Activated naive CD4-positive, alpha-beta T cell treated with Interleukin-2 at 50 U/mL for 16 hours (primary cell): ENCODE data around the gene ADI1.
"Not testable (repeated sequence)": the region's sequence is repeated elsewhere in the genome, so short reads cannot be mapped to it uniquely, and the experiment has no call there.

Experiments
- DNase-seq: peaks from one replicate; pipeline ENCODE4 v3.0.0-alpha.2; 2020

Gene ADI1

GRCh38 chr2:3527886-3528785 is 8.8 kb upstream of the ADI1 start:
- no peak for DNase-seq

GRCh38 chr2:3526871-3527270 is 7.5 kb upstream of the ADI1 start:
- DNase-seq: no peak

DNA sequence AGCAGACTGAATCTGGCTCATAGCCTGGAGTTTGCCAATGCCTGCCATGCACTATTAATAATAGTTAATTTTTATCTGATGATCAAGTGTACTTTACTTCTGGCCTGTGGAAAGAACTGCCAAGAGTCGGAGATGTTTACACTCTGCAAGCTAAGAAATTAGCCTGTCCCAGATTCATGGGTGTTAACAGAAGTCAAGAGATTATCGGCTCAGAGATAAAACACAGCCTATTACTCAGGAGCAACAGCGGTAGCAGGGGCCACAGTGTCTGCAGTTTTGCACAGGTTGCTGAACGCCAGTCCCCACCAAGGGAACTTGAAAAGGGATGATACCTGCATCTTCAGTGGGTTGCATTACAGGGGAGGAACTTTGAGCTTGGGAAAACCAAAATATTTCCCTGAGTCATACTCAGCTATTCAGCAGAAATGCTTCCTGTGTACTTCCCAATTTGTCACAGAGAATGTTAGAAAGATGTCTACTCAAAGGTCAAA is 4.3 kb upstream of the ADI1 start:
- DNase-seq: no peak

GRCh38 chr2:3522961-3523421 is 3.7 kb upstream of the ADI1 start:
- no peak for DNase-seq

GRCh38 chr2:3520591-3520990 is 1.3 kb upstream of the ADI1 start:
- DNase-seq: no peak

GRCh38 chr2:3518496-3519254 is 656 bp downstream of the ADI1 start:
- DNase-seq: peak; percentile 98

- DNase-seq: no peak
Observed at GRCh38 chr2:3517948-3518495, 1.3 kb downstream of the ADI1 start.

- DNase-seq: no peak
Observed at GRCh38 chr2:3516831-3517230, 2.5 kb downstream of the ADI1 start.

- DNase-seq: not testable (repeated sequence)
Observed at GRCh38 chr2:3515438-3515837, 3.9 kb downstream of the ADI1 start.

- DNase-seq: no peak
Observed at GRCh38 chr2:3513026-3513810, 6.1 kb downstream of the ADI1 start.

GRCh38 chr2:3512086-3512485 is 7.2 kb downstream of the ADI1 start:
- DNase-seq: no peak

DNA sequence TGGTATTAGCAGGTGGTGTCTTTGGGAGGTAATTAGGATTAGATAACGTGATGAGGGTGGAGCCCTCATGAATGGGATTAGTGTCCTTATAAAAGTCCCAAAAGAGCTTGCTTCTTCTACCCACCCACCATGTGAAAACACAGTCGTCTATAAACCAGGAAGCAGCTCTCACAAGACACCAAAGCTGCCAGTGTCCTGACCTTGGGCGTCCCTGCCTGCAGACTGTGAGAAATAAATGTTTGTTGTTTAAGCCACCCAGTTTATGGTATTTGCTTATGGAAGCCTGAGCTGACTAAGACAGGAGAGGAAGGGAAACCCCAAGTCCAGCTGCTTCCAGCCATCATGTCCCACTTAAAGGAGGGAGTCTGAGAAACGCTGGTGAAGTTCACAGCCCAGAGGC is 13.6 kb downstream of the ADI1 start:
- no peak for DNase-seq

DNA sequence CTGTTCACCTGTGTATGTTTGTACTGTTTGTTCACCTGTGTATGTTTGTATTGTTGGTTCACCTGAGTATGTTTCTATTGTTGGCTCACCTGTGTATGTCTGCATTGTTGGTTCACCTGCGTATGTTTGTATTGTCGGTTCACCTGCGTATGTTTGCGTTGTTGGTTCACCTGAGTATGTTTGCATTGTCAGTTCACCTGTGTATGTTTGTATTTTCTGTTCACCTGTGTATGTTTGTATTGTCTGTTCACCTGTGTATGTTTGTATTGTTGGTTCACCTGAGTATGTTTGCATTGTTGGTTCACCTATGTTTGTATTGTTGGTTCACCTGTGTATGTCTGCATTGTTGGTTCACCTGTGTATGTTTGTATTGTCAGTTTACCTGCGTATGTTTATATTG is 14.6 kb downstream of the ADI1 start:
- DNase-seq: no peak

DNA sequence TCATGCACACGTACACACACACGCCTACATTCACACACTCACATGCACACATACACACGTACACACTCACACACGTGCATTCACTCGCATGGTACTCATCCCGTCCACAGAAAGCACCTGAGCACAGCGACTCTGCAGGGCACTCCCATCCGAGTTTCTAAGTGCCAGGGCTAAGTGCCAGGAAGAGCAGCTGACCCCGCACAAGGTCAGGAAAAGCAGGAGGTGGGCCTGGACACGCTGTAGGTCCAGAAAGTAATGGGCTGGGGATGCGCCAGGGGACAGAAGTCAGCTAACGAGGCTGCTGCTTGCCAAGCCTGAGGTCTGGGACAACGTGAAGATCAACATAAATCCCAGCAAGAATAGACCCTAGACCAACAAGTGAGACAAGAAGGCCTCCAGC is 15.8 kb downstream of the ADI1 start:
- no peak for DNase-seq

DNA sequence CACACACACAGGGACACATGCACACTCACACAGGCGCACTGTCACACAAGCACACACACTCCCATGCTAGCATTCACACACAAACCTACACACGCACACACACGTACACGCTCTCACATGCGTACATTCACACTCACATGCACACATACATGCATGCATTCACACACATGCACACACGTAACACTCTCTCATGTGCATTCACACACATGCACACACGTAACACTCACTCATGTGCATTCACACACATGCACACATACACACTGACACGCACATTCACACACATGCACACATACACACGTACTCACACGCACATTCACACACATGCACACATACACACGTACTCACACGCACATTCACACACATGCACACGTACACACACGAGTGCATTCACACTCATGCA is 16.3 kb downstream of the ADI1 start:
- no peak for DNase-seq

DNA sequence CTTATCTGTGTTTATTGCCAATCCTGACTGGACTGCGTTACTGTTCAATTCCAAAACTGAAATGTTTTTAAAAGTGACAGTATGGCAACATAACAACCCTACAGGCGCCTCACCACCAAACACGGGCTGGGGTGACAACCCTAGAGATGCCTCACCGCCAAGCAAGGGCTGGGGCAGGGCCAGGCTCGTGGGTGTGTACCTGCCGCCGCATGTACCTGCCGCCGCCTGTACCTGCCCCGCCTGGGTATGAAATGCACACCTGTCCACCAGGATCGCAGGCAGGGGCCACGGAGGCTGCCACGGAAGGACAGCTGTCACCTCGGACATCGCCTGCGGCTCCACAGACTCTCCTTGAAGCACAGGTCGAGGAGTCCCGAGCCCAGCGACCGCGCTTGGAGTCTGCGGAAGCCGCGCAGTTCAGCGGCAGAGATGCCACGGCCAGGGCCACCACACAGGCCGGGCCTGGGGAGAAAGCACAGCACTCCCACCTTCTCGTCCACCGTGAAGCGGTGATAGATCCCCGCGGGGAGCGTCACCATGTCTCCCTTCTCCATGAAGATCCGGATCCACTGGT is 18.9 kb downstream of the ADI1 start:
- no peak for DNase-seq

DNA sequence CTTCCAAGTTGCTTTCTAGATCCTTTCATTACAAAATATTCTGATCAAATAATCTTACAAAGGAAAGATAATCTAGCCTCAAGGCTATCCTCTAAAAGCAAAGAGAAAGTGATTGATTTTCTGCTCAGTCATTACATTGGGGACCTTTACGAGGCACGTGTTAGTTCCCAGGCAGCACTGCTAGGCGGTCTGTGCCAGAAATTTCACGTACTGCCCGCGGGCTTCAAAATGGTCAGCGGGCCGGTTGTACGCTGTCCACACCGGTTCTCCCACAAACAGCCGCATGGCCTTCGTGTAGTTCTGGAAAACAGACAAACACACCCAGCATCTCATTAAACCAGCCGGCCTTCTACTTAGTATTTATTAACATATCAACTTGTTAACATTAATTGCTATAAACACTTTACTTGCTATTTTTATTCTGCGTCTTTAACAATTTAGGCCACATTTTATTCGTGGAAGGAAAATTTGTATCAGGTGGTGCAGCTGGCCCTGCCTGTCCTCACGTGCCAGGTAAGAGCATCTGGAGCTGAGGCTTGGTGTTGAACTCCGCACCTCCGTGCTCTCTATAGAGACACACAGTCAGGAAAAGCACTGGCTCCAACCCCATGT is 20.4 kb downstream of the ADI1 start:
- no peak for DNase-seq

DNA sequence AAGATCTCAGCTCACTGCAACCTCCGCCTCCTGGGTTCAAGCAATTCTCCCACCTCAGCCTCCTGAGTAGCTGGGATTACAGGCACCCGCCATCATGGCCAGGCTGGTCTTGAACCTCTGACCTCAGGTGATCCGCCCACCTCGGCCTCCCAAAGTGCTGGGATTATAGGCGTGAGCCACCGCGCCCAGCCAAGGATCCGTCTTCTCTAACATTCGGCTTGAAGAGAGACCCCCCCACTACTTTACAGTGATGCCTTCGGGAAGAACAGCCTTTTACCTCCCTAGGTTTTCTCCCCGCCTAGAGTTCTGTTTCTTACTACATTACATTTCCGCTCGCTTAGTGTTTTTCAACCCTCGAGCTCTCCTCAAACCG is 22.6 kb downstream of the ADI1 start:
- not testable (repeated sequence) for DNase-seq

DNA sequence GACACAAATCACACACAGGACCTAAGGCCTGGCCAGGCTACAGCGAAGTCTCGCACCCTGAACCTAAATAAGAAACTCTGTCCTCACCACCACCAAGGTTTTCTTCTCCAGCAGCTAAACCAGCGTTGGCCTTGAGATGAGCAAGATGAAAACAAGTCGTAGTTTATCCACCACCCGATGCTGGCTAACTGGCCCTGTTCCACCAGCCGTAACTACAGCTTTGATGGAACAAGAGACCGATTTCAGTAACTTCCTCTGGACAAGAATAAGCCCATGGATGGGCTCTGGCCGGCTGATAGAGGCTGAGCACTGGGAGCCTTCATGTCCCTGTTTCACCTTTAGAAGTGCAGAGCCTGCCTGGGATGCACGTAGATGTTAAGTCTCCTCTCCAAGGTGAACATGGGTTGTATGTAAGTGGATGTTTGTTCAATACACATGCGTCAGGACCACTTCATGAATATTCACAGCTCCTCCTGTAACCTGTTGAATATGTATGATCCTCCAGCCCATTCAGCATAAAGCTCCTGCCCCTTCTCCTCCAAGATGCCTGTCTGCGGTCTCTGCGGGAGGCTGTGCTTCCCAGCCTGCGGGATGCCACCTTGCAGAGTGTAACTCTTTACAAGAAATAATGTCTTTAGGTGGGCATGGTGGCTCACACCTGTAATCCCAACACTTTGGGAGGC is 24.2 kb downstream of the ADI1 start:
- no peak for DNase-seq

GRCh38 chr2:3493615-3494007 is 25.7 kb downstream of the ADI1 start:
- no peak for DNase-seq

GRCh38 chr2:3492951-3493614 is 26.2 kb downstream of the ADI1 start:
- DNase-seq: no peak
